ENCODE results near the gene ETNK2.

ETNK2 gene

DNA sequence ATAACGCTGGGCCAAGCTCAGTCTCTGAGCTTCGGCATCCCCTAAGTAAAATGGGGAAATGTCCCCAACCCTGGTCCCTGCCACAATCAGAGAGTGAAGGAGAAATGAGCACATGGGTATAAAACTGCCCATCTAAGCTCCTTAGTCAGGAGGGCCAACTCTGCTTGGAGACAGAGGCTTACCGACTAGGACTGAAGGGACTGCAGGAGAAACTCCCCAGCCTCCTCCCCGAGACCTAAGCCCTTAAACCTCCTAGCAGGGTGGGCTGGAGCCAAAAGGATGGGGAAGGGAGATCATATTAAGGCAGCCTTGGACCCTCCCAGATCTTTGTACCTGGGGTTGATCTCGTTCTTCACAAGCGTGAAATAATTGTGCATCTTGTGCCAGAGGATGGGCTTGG is 5.5 kb downstream of the ETNK2 start:
- no peaks in the 10 kb centered on the region for H3K4me1 ChIP-seq (ENCODE audit: control insufficient read depth, insufficient read depth, low read length, poor library complexity, severe bottlenecking)
- H3K27ac ChIP-seq (ENCODE audit: low read depth, low read length, severe bottlenecking): no peak overlapping the region
- no peaks in the 10 kb centered on the region for H3K36me3 ChIP-seq (ENCODE audit: control insufficient read depth, insufficient read depth, low read length)
- no peaks in the 10 kb centered on the region for H3K9me3 ChIP-seq (ENCODE audit: control insufficient read depth, low read length)
- WGBS, 2 experiments (ENCODE audit: insufficient coverage in 2 of 2): 94 to 98% methylated on average over 4 to 5 of the region's 6 CpGs
- H3K4me3 ChIP-seq (ENCODE audit: extremely low read depth, insufficient read depth, low read length, poor library complexity, severe bottlenecking): no peak overlapping the region

DNA sequence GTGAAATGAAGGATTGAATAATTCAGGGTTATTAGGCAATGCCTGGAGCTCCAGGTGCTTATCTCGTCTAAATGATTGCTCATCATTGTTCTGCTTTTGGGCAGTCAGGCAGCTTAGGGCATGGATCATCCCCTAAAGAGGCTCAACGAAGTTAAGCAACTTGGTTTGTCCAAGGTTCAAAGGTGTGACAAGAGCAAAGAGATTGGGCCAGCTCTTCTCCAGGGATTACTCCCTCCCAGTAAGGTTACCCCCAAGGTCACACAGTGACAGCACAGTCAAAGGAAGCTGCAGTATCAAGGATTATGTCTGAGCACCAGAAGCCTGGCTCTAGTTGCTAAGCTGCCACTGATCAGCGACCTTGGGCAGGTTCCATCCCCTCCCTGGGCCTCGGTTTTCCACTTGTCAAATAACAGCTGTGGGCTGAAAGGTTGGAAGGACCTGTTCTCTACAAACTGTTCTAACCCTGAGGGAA is 6.8 kb downstream of the ETNK2 start:
- Histone ChIP-seq H3K27ac (ENCODE audit: low read depth, low read length, severe bottlenecking) (no peak overlapping the region), H3K36me3 (ENCODE audit: control insufficient read depth, insufficient read depth, low read length) (no peaks in the 10 kb centered on the region), H3K9me3 (ENCODE audit: control insufficient read depth, low read length) (no peaks in the 10 kb centered on the region), H3K4me3 (ENCODE audit: extremely low read depth, insufficient read depth, low read length, poor library complexity, severe bottlenecking) (no peak overlapping the region), H3K4me1 (ENCODE audit: control insufficient read depth, insufficient read depth, low read length, poor library complexity, severe bottlenecking) (no peaks in the 10 kb centered on the region)
- WGBS, 2 experiments (ENCODE audit: insufficient coverage in 2 of 2): 87 to 92% methylated on average over 2 to 4 of the region's 4 CpGs

GRCh38 chr1:204143276-204144041 is 8.4 kb downstream of the ETNK2 start:
- WGBS, 2 experiments (ENCODE audit: insufficient coverage in 2 of 2): 86 to 92% methylated on average over 7 to 9 of the region's 14 CpGs
- Histone ChIP-seq H3K27ac (ENCODE audit: low read depth, low read length, severe bottlenecking) (no peak overlapping the region), H3K4me1 (ENCODE audit: control insufficient read depth, insufficient read depth, low read length, poor library complexity, severe bottlenecking) (no peaks in the 10 kb centered on the region), H3K4me3 (ENCODE audit: extremely low read depth, insufficient read depth, low read length, poor library complexity, severe bottlenecking) (no peak overlapping the region), H3K36me3 (ENCODE audit: control insufficient read depth, insufficient read depth, low read length) (peaks cover 3% of the 10 kb centered on the region), H3K9me3 (ENCODE audit: control insufficient read depth, low read length) (no peaks in the 10 kb centered on the region)

GRCh38 chr1:204142032-204142974 is 9.5 kb downstream of the ETNK2 start:
- peaks cover 7% of the 10 kb centered on the region for H3K36me3 ChIP-seq (ENCODE audit: control insufficient read depth, insufficient read depth, low read length)
- H3K27ac ChIP-seq (ENCODE audit: low read depth, low read length, severe bottlenecking): no peak overlapping the region
- 88 to 100% methylated on average over 2 to 3 of the region's 5 CpGs for WGBS, 2 experiments (ENCODE audit: insufficient coverage in 2 of 2)
- H3K4me3 ChIP-seq (ENCODE audit: extremely low read depth, insufficient read depth, low read length, poor library complexity, severe bottlenecking): no peak overlapping the region
- no peaks in the 10 kb centered on the region for H3K4me1 ChIP-seq (ENCODE audit: control insufficient read depth, insufficient read depth, low read length, poor library complexity, severe bottlenecking)
- H3K9me3 ChIP-seq (ENCODE audit: control insufficient read depth, low read length): no peaks in the 10 kb centered on the region

DNA sequence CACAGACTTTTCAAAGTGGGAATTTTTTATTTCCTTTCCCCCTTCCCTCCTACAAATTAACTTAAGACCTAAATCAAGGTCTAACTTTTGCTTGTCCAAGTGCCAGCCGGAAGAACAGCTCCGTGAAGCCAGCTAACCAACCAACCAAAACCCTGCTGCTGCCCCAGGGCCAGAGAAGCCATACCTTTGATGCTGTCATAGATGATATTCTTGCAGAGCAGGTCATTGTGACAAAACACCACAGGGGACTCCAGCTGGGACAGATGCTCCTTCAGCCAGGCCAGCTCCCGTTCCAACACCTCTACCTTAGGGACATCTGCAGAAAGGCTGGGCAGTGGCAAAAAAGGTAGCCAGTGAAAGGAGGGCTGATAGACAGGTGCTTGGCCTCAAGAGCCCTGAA is 10.7 kb downstream of the ETNK2 start:
- H3K4me3 ChIP-seq (ENCODE audit: extremely low read depth, insufficient read depth, low read length, poor library complexity, severe bottlenecking): no peak overlapping the region
- H3K36me3 ChIP-seq (ENCODE audit: control insufficient read depth, insufficient read depth, low read length): peaks cover 7% of the 10 kb centered on the region
- H3K9me3 ChIP-seq (ENCODE audit: control insufficient read depth, low read length): no peaks in the 10 kb centered on the region
- H3K4me1 ChIP-seq (ENCODE audit: control insufficient read depth, insufficient read depth, low read length, poor library complexity, severe bottlenecking): no peaks in the 10 kb centered on the region
- H3K27ac ChIP-seq (ENCODE audit: low read depth, low read length, severe bottlenecking): no peak overlapping the region
- WGBS, 2 experiments (ENCODE audit: insufficient coverage in 2 of 2): 89% methylated on average over 3 of the region's 3 CpGs; no CpG with 5 or more reads in 1 of the 2 experiments

GRCh38 chr1:204139952-204140351 is 11.9 kb downstream of the ETNK2 start:
- H3K9me3 ChIP-seq (ENCODE audit: control insufficient read depth, low read length): no peaks in the 10 kb centered on the region
- peaks cover 7% of the 10 kb centered on the region for H3K36me3 ChIP-seq (ENCODE audit: control insufficient read depth, insufficient read depth, low read length)
- no peaks in the 10 kb centered on the region for H3K4me1 ChIP-seq (ENCODE audit: control insufficient read depth, insufficient read depth, low read length, poor library complexity, severe bottlenecking)
- no peak overlapping the region for H3K27ac ChIP-seq (ENCODE audit: low read depth, low read length, severe bottlenecking)
- no peak overlapping the region for H3K4me3 ChIP-seq (ENCODE audit: extremely low read depth, insufficient read depth, low read length, poor library complexity, severe bottlenecking)
- WGBS, 2 experiments (ENCODE audit: insufficient coverage in 2 of 2): 94 to 98% methylated on average over 5 of the region's 6 CpGs

DNA sequence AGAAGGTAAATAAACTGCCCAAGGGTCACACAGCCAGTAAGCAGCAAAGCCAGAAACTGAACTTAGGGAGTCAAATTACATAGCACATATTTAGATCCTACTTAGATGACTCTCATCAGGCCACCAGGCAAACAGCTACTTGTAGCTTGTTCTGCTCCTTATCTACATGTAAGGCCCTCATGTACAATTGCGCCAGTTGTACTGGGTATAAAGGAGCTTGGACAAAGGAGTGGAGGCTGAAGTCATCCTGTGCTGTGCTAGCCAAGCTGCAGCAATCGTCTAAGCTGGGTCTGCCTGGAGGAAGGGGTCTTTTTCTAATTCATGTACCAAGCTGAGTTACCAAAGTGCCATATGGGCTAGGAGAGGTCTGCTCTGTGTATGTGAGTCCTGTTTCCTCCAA is 12.8 kb downstream of the ETNK2 start:
- WGBS, 2 experiments (ENCODE audit: insufficient coverage in 2 of 2): 85 to 92% methylated on average over 2 of the region's 2 CpGs
- Histone ChIP-seq H3K4me3 (ENCODE audit: extremely low read depth, insufficient read depth, low read length, poor library complexity, severe bottlenecking) (no peak overlapping the region), H3K36me3 (ENCODE audit: control insufficient read depth, insufficient read depth, low read length) (peaks cover 7% of the 10 kb centered on the region), H3K27ac (ENCODE audit: low read depth, low read length, severe bottlenecking) (no peak overlapping the region), H3K4me1 (ENCODE audit: control insufficient read depth, insufficient read depth, low read length, poor library complexity, severe bottlenecking) (no peaks in the 10 kb centered on the region), H3K9me3 (ENCODE audit: control insufficient read depth, low read length) (no peaks in the 10 kb centered on the region)

DNA sequence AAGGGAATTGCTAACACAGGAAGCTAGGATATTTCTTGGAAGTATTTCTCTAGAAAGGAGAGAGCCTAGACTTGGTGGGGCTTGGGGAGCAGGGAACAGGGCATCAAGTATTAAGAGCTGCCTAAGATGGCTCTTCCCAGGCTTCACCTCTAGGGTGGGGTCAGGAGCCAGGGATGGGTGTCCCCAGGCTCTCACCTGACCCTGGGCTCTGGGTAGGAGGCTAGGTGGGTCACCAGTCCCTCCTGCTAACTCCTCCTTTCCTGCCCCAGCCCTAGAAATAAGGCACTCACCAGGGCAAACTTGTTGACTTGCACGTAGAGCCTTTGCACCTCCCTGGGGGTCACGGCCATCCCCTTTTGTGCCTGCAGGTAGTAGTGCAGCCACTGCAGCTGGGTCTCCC is 15.0 kb downstream of the ETNK2 start:
- Histone ChIP-seq H3K36me3 (ENCODE audit: control insufficient read depth, insufficient read depth, low read length) (peaks cover 7% of the 10 kb centered on the region), H3K4me1 (ENCODE audit: control insufficient read depth, insufficient read depth, low read length, poor library complexity, severe bottlenecking) (no peaks in the 10 kb centered on the region), H3K9me3 (ENCODE audit: control insufficient read depth, low read length) (no peaks in the 10 kb centered on the region), H3K27ac (ENCODE audit: low read depth, low read length, severe bottlenecking) (no peak overlapping the region), H3K4me3 (ENCODE audit: extremely low read depth, insufficient read depth, low read length, poor library complexity, severe bottlenecking) (no peak overlapping the region)
- WGBS, 2 experiments (ENCODE audit: insufficient coverage in 2 of 2): 75 to 83% methylated on average over 2 of the region's 2 CpGs

DNA sequence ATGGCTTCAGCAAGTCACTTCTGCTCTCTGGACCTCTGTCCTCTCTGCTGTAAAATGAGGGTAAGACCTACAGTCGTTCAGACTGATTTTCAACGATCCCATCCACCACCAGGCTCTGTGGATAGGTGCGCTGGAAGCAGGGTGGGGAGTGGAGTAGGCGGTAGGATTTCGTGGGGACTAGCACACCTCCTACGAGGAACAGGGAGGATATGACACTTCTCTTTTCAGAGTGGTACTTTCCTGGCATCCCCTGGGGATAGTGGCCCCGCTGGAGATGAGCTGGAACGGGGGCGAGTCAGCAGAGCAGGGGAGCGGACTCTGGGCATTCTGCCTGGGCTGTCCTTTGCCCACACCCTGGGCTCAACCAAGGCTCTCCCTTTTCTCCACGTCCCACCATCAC is 17.7 kb downstream of the ETNK2 start:
- H3K36me3 ChIP-seq (ENCODE audit: control insufficient read depth, insufficient read depth, low read length): peaks cover 5% of the 10 kb centered on the region
- H3K4me1 ChIP-seq (ENCODE audit: control insufficient read depth, insufficient read depth, low read length, poor library complexity, severe bottlenecking): no peaks in the 10 kb centered on the region
- no peak overlapping the region for H3K4me3 ChIP-seq (ENCODE audit: extremely low read depth, insufficient read depth, low read length, poor library complexity, severe bottlenecking)
- H3K9me3 ChIP-seq (ENCODE audit: control insufficient read depth, low read length): no peaks in the 10 kb centered on the region
- 88 to 94% methylated on average over 8 to 9 of the region's 11 CpGs for WGBS, 2 experiments (ENCODE audit: insufficient coverage in 2 of 2)
- H3K27ac ChIP-seq (ENCODE audit: low read depth, low read length, severe bottlenecking): no peak overlapping the region

DNA sequence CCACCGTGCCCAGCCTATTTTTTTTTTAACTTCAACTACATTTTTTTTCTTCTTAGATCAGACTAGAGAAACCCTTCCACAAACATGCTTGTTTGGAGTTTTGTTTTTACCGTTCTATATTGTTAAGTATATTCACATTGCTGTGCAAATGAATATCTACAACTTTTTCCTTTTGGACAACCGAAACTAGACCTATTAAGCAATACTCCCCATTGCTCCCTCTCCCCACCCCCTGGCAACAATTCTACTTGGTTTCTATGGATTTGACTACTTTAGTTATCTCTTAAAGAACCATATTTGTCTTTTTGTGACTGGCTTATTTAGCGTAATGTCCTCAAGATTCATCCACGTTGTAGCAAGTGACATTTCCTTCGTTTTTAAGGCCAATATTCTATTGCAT is 19.1 kb downstream of the ETNK2 start:
- Histone ChIP-seq H3K4me3 (ENCODE audit: extremely low read depth, insufficient read depth, low read length, poor library complexity, severe bottlenecking) (no peak overlapping the region), H3K36me3 (ENCODE audit: control insufficient read depth, insufficient read depth, low read length) (no peaks in the 10 kb centered on the region), H3K27ac (ENCODE audit: low read depth, low read length, severe bottlenecking) (no peak overlapping the region), H3K4me1 (ENCODE audit: control insufficient read depth, insufficient read depth, low read length, poor library complexity, severe bottlenecking) (peaks cover 3% of the 10 kb centered on the region), H3K9me3 (ENCODE audit: control insufficient read depth, low read length) (no peaks in the 10 kb centered on the region)
- 86 to 100% methylated on average over 1 of the region's 6 CpGs for WGBS, 2 experiments (ENCODE audit: insufficient coverage in 2 of 2)
